ENCODE results near the gene MED31. TPM values are rescaled to one million over a fixed set of nuclear protein-coding genes. Genes with fewer than 3 reads are reported as not detected.

The MED31 gene
- total RNA-seq, 1 donor, result 5.4 TPM

DNA sequence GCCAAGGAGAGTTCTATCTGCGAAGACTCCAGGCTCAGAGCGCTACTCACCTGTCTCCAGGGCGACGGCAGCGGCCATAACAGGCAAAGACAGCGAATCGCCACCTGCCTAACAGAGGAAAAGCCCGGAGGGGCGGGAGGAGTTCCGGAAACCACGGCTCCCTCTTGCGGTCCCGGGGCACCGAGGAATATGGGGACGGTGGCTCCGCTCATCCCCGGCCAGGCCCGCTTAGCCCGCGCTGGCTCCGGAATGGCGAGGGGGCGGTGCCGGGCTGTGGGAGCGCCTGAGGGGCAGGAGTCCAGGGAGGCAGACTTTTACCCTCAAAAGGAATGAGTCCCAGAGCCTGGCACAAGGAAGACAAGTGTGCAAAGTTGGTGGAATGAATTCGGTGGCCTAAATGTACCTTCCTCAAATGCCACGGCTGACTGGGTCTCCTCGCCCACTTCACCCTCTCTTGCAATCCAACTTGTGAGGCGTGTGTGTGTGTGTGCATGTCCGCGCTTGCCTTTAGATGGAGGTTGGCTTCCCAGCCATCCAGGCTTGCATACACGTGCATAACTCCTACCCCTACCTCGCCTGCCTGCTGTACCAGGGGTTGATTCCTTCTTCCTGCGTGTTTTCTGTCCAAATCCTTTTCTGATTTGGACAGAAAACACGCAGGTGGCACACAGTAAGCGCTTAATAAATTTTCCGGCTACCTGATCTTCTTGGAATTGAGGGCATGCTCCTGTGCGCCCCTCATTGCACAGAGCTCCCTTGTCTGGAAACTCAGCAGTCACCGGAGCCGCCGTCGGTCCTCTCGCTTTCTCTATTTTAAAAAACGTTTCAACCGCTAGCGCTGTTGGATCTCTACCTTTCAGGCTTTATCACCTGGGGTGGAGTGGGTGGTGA is 3.7 kb upstream of the MED31 start:
- TF ChIP-seq, protein P1, sequence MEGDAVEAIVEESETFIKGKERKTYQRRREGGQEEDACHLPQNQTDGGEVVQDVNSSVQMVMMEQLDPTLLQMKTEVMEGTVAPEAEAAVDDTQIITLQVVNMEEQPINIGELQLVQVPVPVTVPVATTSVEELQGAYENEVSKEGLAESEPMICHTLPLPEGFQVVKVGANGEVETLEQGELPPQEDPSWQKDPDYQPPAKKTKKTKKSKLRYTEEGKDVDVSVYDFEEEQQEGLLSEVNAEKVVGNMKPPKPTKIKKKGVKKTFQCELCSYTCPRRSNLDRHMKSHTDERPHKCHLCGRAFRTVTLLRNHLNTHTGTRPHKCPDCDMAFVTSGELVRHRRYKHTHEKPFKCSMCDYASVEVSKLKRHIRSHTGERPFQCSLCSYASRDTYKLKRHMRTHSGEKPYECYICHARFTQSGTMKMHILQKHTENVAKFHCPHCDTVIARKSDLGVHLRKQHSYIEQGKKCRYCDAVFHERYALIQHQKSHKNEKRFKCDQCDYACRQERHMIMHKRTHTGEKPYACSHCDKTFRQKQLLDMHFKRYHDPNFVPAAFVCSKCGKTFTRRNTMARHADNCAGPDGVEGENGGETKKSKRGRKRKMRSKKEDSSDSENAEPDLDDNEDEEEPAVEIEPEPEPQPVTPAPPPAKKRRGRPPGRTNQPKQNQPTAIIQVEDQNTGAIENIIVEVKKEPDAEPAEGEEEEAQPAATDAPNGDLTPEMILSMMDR (IDR thresholded peaks at IDR 0.05; ENCODE audit: extremely low read depth, low read depth, low read length), result no peak
- peak; percentile 63 for DNase-seq (ENCODE audit: insufficient read length, low spot score, missing footprints)
- no peaks in the 10 kb centered on the region for H3K9me3 ChIP-seq (ENCODE audit: low read depth, low read length)
- H3K27ac ChIP-seq (ENCODE audit: low read depth, low read length), result no peak overlapping the region
- H2AFZ ChIP-seq (ENCODE audit: low read length), result no peak overlapping the region
- H4K20me1 ChIP-seq (ENCODE audit: insufficient read depth, low read length), result peaks cover 6% of the 10 kb centered on the region
- H3K79me2 ChIP-seq (ENCODE audit: insufficient read depth, low read length), result peaks cover 10% of the 10 kb centered on the region
- peaks cover 44% of the 10 kb centered on the region for H3K27me3 ChIP-seq (ENCODE audit: insufficient read depth, low read length)
- H3K4me3 ChIP-seq (ENCODE audit: insufficient read depth, low read length), result no peak overlapping the region
- peaks cover 14% of the 10 kb centered on the region for H3K4me1 ChIP-seq (ENCODE audit: insufficient read depth, low read length)
- no peak overlapping the region for H3K4me2 ChIP-seq (ENCODE audit: insufficient read depth, low read length)
- no peaks in the 10 kb centered on the region for H3K36me3 ChIP-seq (ENCODE audit: insufficient read depth, low read length)

GRCh38 chr17:6651919-6652452 is 581 bp upstream of the MED31 start:
- TF ChIP-seq, protein P1 (IDR thresholded peaks at IDR 0.05; ENCODE audit: extremely low read depth, low read depth, low read length), result no peak
- peaks cover 7% of the 10 kb centered on the region for H3K36me3 ChIP-seq (ENCODE audit: insufficient read depth, low read length)
- peak overlapping the region; percentile 81 for H3K4me3 ChIP-seq (ENCODE audit: insufficient read depth, low read length)
- peaks cover 16% of the 10 kb centered on the region for H4K20me1 ChIP-seq (ENCODE audit: insufficient read depth, low read length)
- H3K9me3 ChIP-seq (ENCODE audit: low read depth, low read length), result no peaks in the 10 kb centered on the region
- peak overlapping the region; percentile 93 for H2AFZ ChIP-seq (ENCODE audit: low read length)
- peak; percentile 83 for DNase-seq (ENCODE audit: insufficient read length, low spot score, missing footprints)
- H3K79me2 ChIP-seq (ENCODE audit: insufficient read depth, low read length), result peaks cover 37% of the 10 kb centered on the region
- H3K4me1 ChIP-seq (ENCODE audit: insufficient read depth, low read length), result peaks cover 17% of the 10 kb centered on the region
- peak overlapping the region; percentile 90 for H3K27ac ChIP-seq (ENCODE audit: low read depth, low read length)
- H3K27me3 ChIP-seq (ENCODE audit: insufficient read depth, low read length), result peaks cover 24% of the 10 kb centered on the region
- peak overlapping the region; percentile 88 for H3K4me2 ChIP-seq (ENCODE audit: insufficient read depth, low read length)

DNA sequence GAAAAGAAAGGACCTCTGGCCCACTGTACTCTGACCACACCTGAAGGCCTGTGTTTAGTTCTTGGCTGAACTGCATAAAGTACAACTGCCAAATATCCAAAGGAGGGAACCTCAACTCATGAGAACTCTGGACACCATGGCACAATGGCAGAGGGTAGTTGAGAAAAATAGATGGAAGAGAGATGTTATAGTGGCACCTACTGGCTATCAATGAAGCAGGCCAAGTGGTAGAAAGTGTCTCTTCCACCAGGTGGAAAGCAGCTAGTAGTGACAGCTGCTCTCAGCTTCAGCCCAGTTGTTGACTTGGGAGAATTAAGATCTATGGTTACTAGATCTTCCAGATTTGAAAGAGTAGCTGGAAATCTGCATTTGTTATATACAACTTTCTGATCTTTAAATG is 3.2 kb downstream of the MED31 start:
- no peak overlapping the region for H2AFZ ChIP-seq (ENCODE audit: low read length)
- H3K27me3 ChIP-seq (ENCODE audit: insufficient read depth, low read length), result no peaks in the 10 kb centered on the region
- H3K4me1 ChIP-seq (ENCODE audit: insufficient read depth, low read length), result peaks cover 25% of the 10 kb centered on the region
- H3K27ac ChIP-seq (ENCODE audit: low read depth, low read length), result no peak overlapping the region
- H3K4me3 ChIP-seq (ENCODE audit: insufficient read depth, low read length), result no peak overlapping the region
- H3K9me3 ChIP-seq (ENCODE audit: low read depth, low read length), result no peaks in the 10 kb centered on the region
- H3K79me2 ChIP-seq (ENCODE audit: insufficient read depth, low read length), result peaks cover 46% of the 10 kb centered on the region
- peaks cover 29% of the 10 kb centered on the region for H3K36me3 ChIP-seq (ENCODE audit: insufficient read depth, low read length)
- DNase-seq (ENCODE audit: insufficient read length, low spot score, missing footprints), result peak; percentile 86
- TF ChIP-seq, protein P1 (IDR thresholded peaks at IDR 0.05; ENCODE audit: extremely low read depth, low read depth, low read length), result peak; percentile 41
- no peak overlapping the region for H3K4me2 ChIP-seq (ENCODE audit: insufficient read depth, low read length)
- H4K20me1 ChIP-seq (ENCODE audit: insufficient read depth, low read length), result peaks cover 25% of the 10 kb centered on the region

All from osteoblast (primary cell).